Bronchial epithelial cell (primary cell): ENCODE results near the gene SRGN. TPM values are rescaled to one million over a fixed set of nuclear protein-coding genes. Genes with fewer than 3 reads are reported as not detected.
A peak's percentile ranks its signal among the peaks of the same experiment; 100 is the strongest.

Experiments used
- DNase-seq: peaks from one replicate; pipeline ENCODE4 v3.0.0-alpha.2; 2010; ENCODE audit warnings: low read depth
- FAIRE-seq: peaks from 2 replicates; lab custom pipeline; 2011; peaks lifted over from hg19 to GRCh38; lab: Jason Lieb, UNC
- H3K27me3 ChIP-seq: 2 replicates; pipeline ENCODE4 v1.5.1; 2011; ENCODE audit warnings: low read length; ENCODE audit not compliant: control insufficient read depth, insufficient read depth
- H3K36me3 ChIP-seq: 2 replicates; pipeline ENCODE4 v1.5.1; 2011; ENCODE audit warnings: low read length; ENCODE audit not compliant: control insufficient read depth, insufficient read depth
- H3K4me3 ChIP-seq: 2 replicates; pipeline ENCODE4 v1.5.1; 2011; ENCODE audit warnings: mild to moderate bottlenecking, low read depth, low read length, control low read depth
- total RNA-seq: library from RNA; depleted of rRNA; stranded (reverse); fragments of >200 nt; gene quantifications from 2 replicates; pipeline ENCODE4 v1.2.1, GENCODE V29; 2014
- TF ChIP-seq, protein P1 (sequence below): IDR thresholded peaks from 2 replicates; pipeline ENCODE4 v1.5.1; 2011; ENCODE audit warnings: mild to moderate bottlenecking, moderate library complexity, low read length, control low read depth, inconsistent platforms; ENCODE audit not compliant: insufficient read depth, severe bottlenecking

The SRGN gene
- total RNA-seq, 1 donor from 2014 or later = 0.26 TPM

DNA sequence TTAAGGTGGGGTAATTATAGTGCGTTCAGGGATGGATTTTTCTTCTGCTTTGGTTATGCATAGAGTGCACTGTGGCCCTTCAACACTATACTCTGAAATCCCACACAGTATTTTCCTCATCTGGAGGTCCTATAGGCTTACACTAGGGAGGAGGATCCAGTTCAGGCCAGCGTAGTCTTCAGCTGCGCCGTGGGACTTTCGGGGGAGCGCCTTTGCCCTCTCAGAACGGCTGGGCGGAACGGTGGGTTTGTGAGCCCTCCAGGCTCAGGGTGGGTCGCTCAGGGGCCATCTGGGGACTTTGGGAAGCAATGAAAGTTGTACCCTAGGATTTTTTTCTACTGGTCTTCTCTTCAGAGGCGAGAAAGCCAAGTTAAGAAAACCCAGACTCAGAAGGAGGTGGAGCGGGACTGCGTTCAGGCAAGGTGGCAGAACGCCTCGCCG, 35.4 kb downstream of the SRGN start:
- DNase-seq (peak; percentile 52), FAIRE-seq (no peak)
- TF ChIP-seq, protein P1, sequence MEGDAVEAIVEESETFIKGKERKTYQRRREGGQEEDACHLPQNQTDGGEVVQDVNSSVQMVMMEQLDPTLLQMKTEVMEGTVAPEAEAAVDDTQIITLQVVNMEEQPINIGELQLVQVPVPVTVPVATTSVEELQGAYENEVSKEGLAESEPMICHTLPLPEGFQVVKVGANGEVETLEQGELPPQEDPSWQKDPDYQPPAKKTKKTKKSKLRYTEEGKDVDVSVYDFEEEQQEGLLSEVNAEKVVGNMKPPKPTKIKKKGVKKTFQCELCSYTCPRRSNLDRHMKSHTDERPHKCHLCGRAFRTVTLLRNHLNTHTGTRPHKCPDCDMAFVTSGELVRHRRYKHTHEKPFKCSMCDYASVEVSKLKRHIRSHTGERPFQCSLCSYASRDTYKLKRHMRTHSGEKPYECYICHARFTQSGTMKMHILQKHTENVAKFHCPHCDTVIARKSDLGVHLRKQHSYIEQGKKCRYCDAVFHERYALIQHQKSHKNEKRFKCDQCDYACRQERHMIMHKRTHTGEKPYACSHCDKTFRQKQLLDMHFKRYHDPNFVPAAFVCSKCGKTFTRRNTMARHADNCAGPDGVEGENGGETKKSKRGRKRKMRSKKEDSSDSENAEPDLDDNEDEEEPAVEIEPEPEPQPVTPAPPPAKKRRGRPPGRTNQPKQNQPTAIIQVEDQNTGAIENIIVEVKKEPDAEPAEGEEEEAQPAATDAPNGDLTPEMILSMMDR = no peak
- Histone ChIP-seq H3K36me3 (no peaks in the 10 kb centered on the region), H3K4me3 (peak overlapping the region; percentile 89), H3K27me3 (no peaks in the 10 kb centered on the region)

DNA sequence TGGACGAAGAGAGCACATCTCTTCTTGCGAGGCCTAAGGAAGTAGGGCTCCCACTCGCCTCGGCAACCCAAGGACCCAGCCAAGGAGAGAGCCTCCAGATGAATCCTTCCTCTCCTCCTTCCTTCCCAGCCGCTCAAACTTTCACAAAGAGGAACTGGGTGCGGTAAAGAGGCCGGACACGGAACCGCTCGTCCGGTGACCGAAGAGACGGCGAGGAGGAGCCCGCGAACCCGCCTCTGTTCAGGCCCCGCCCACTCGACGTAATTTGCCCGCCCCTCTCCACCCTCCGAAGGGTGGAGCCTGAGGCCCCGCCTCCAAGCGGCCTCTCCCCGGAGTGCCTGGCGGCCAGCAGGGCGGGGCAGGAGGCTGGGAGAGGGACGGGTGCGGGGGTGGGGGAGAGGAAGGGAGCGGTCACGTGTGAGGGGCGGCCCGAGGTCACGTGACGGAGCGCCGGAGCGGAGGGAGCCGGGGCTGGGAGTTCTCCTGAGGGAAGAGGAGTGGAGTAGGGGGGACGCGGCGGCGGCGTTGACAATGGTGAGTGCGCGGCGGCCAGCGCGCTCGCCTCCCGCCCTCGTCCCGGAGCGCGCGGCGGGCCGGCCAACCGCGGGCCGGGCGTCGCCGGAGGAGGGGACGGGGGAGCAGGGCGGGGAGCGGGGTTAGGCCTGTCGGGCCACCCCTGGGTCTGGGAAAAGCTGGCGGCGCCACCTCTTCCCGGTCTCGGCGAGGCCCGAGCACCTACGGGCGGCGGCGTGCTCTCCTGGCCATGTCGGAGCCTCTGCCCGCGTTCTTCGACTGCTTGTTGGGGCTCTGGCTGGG, 36.1 kb downstream of the SRGN start, which contains the start of gene VPS26A:
TSS of gene VPS26A (plus strand) at position 432 of the 816 bp plus-strand sequence. CDS start at position 532, 100 bp downstream.
- FAIRE-seq (no peak), DNase-seq (peak; percentile 87)
- no peaks in the 10 kb centered on the region for H3K27me3 ChIP-seq
- peak within 1 kb of the TSS; percentile 89 for H3K4me3 ChIP-seq
- TF ChIP-seq, protein P1 = peak; percentile 51
- no peaks in the 10 kb centered on the region for H3K36me3 ChIP-seq

DNA sequence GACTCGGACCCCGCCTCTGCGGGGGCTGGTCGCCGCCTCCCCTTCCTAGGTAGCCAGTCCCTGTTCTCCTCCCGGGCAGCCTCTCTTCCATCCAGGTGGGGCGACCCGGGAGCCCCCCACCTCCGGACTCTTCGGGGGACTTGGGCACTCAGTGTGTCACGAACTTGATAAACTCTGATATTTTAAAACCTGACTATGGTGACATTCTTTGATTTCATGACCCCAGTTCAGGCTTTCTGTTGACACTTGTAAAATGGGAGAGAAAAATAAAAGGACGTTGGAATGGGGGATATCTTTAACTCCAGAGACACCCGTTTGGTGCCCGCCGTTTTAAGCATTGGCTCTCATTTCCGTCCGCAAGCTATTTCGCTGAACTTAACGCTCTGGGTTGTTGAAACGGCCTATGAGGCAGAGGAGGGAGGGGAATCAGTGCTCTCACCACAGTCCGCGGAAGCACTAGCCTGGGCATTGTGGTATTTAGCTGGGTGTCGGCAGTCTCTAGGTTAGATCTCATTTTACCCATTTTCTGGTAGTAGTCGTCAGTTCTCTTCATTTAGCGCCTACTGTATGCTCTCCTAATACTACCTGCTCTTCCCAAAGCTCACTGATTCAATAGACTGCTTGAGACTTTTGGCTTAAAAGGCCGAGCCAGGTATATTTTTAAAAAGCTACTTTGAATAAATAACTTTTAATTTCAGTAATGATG, 36.8 kb downstream of the SRGN start:
- FAIRE-seq (no peak), DNase-seq (peak; percentile 71)
- H3K36me3 ChIP-seq = no peaks in the 10 kb centered on the region
- peak overlapping the region; percentile 89 for H3K4me3 ChIP-seq
- H3K27me3 ChIP-seq = no peaks in the 10 kb centered on the region
- TF ChIP-seq, protein P1 = no peak

DNA sequence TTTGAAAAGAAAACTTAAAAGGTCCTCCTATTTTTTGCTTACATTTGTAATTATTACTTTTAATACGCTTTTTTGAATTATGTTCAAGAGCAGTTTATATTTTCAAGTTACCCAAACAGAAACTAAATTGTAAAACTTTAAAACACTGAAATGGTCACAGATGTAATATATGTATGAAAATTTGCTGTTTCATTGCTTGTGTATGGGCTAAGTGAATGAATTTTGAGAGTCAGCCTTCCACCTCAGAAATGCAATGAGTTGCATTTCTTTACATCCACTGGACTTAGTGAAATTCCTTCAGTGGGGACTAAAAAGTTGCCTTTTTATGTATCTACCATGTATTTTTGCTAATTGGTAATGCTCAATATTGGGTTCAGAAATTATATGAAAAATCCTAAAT, 37.7 kb downstream of the SRGN start:
- H3K4me3 ChIP-seq = peak overlapping the region; percentile 89
- FAIRE-seq (no peak), DNase-seq (no peak)
- TF ChIP-seq, protein P1 = no peak
- no peaks in the 10 kb centered on the region for H3K27me3 ChIP-seq
- H3K36me3 ChIP-seq = no peaks in the 10 kb centered on the region

DNA sequence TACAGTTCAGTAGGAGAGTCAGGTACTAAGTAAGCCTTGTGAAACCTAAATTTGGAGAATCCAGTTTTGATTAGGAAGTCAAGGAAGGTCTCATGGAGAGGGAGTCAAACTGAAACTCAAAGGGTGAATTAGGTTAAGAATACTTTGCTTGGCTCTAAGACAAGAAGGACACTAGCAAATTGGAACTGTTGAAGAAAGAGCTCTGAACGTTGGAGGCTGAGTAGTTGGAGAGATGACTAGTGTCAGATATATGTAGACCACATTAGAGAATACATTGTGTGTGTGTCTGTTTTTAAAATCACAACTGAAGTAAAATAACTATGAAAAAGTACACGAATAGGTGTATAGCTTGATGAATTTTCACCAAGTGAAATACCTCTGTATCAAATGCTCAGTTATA, 42.3 kb downstream of the SRGN start:
- TF ChIP-seq, protein P1 = no peak
- H3K4me3 ChIP-seq = no peak overlapping the region
- no peak for DNase-seq
- H3K27me3 ChIP-seq = no peaks in the 10 kb centered on the region
- peaks cover 2% of the 10 kb centered on the region for H3K36me3 ChIP-seq
- FAIRE-seq = no peak
